A549 (cell line): ENCODE data around the gene KISS1. TPM values are rescaled to one million over a fixed set of nuclear protein-coding genes. Genes with fewer than 3 reads are reported as not detected.

ENCODE experiments used
- ATAC-seq, 2 experiments: fragments of 200-7000 bp in 1 of 2; fragments of >200 bp in 1 of 2; cut with Nextera tagmentation in 1 of 2; cut with Tn5 transposase in 1 of 2; 3 replicates each; pipeline versions ENCODE4 v1.8.0 to v1.9.1; 2018 to 2020; ENCODE audit warnings: mild to moderate bottlenecking in 1 of 2, moderate library complexity in 1 of 2
- CTCF ChIA-PET: fragments of 300-600 bp; sonication (Branson Sonifier 250); formaldehyde crosslinking; extraction: SDS; loops from one replicate; lab custom pipeline; 2021; ENCODE audit warnings: antibody characterized with exemption, inconsistent platforms; lab: Yijun Ruan, JAX
- POLR2A ChIA-PET: fragments of 350-600 bp; formaldehyde crosslinking; extraction: SDS; loops from one replicate; lab custom pipeline; 2021; ENCODE audit warnings: antibody characterized with exemption, inconsistent platforms; lab: Yijun Ruan, JAX
- DNase-seq, 2 experiments: peaks; one replicate each; pipeline versions ENCODE4 v3.0.0 to v3.0.0-alpha.2; 2011 to 2016; ENCODE audit warnings: low read depth in 1 of 2, low spot score in 1 of 2
- FAIRE-seq: peaks from 2 replicates; lab custom pipeline; 2011; peaks lifted over from hg19 to GRCh38; lab: Jason Lieb, UNC
- H3K27ac ChIP-seq, 2 experiments: fragments of >200 bp; sonication (Bioruptor Twin); formaldehyde crosslinking; 3 replicates each; pipeline ENCODE4 v1.5.1; 2016 to 2017
- H3K4me1 ChIP-seq: fragments of >200 bp; sonication (Bioruptor Twin); formaldehyde crosslinking; 3 replicates; pipeline ENCODE4 v1.6.1; 2016
- H3K4me2 ChIP-seq: fragments of >200 bp; sonication (Bioruptor Twin); formaldehyde crosslinking; 3 replicates; pipeline ENCODE4 v1.6.1; 2016
- H3K4me3 ChIP-seq: fragments of >200 bp; sonication (Bioruptor Twin); formaldehyde crosslinking; 3 replicates; pipeline ENCODE4 v1.5.1; 2016
- H3K9me3 ChIP-seq: fragments of >200 bp; sonication (Bioruptor Twin); formaldehyde crosslinking; 3 replicates; pipeline ENCODE4 v1.6.1; 2016
- CBX8 ChIP-seq: fragments of 200-600 bp; sonication (generic); IDR thresholded peaks from 2 replicates; pipeline ENCODE4 v1.6.1; 2016
- CHD2 ChIP-seq: fragments of 150-350 bp; IDR thresholded peaks from 2 replicates; pipeline ENCODE4 v1.6.1; 2014; ENCODE audit warnings: low read length; ENCODE audit not compliant: partially characterized antibody
- CHD4 ChIP-seq: fragments of 200-600 bp; sonication (generic); IDR thresholded peaks from 2 replicates; pipeline ENCODE4 v1.6.1; 2016; ENCODE audit warnings: antibody characterized with exemption, mild to moderate bottlenecking, borderline replicate concordance
- FOSB ChIP-seq: fragments of 250-450 bp; sonication (Bioruptor Pico); IDR thresholded peaks from 2 replicates; pipeline ENCODE4 v1.5.0; 2020; ENCODE audit warnings: mild to moderate bottlenecking, moderate library complexity
- HDAC2 ChIP-seq: fragments of 200-600 bp; sonication (generic); IDR thresholded peaks from 2 replicates; pipeline ENCODE4 v1.6.1; 2016
- HOXA7 ChIP-seq: fragments of 250-450 bp; sonication (Bioruptor Pico); IDR thresholded peaks from 2 replicates; pipeline ENCODE4 v1.5.0; 2020; ENCODE audit warnings: mild to moderate bottlenecking, moderate library complexity
- JUN ChIP-seq, 2 experiments: fragments of >200 bp; sonication (Bioruptor Twin); formaldehyde crosslinking; IDR thresholded peaks; 2 replicates in 1 of 2; 3 replicates in 1 of 2; pipeline ENCODE4 v1.6.1; 2016 to 2017
- KDM5A ChIP-seq: fragments of 200-600 bp; sonication (generic); IDR thresholded peaks from 2 replicates; pipeline ENCODE4 v1.6.1; 2016; ENCODE audit warnings: antibody characterized with exemption, mild to moderate bottlenecking
- MAX ChIP-seq: IDR thresholded peaks from 2 replicates; pipeline ENCODE4 v1.6.1; 2012
- MAZ ChIP-seq: fragments of 150-350 bp; IDR thresholded peaks from 2 replicates; pipeline ENCODE4 v1.6.1; 2014; ENCODE audit warnings: antibody characterized with exemption, low read depth, low read length, borderline replicate concordance
- NFE2L2 ChIP-seq: fragments of 150-350 bp; conservative IDR thresholded peaks from 2 replicates; pipeline ENCODE4 v1.6.1; 2014; ENCODE audit warnings: low read length
- PBX3 ChIP-seq: IDR thresholded peaks from 2 replicates; pipeline ENCODE4 v1.6.1; 2012
- PHF8 ChIP-seq: fragments of 200-600 bp; sonication (generic); IDR thresholded peaks from 2 replicates; pipeline ENCODE4 v1.6.1; 2016; ENCODE audit warnings: low read depth, mild to moderate bottlenecking, antibody characterized with exemption, moderate library complexity, borderline replicate concordance
- POLR2AphosphoS2 ChIP-seq: conservative IDR thresholded peaks from 2 replicates; pipeline ENCODE4 v1.6.1; 2012; ENCODE audit warnings: low read length, improper control_type of control experiment, inconsistent platforms
- RAD21 ChIP-seq, 2 experiments: fragments of >200 bp in 1 of 2; sonication (Bioruptor Twin) in 1 of 2; formaldehyde crosslinking in 1 of 2; IDR thresholded peaks in 1 of 2; conservative IDR thresholded peaks in 1 of 2; 2 replicates in 1 of 2; 3 replicates in 1 of 2; pipeline ENCODE4 v1.6.1; 2012 to 2018; ENCODE audit warnings: inconsistent platforms in 1 of 2
- RFX5 ChIP-seq: fragments of 450-650 bp; IDR thresholded peaks from 2 replicates; pipeline ENCODE4 v1.7.1; 2014; ENCODE audit warnings: antibody characterized with exemption, mild to moderate bottlenecking, moderate library complexity
- RNF2 ChIP-seq: fragments of 200-600 bp; sonication (generic); IDR thresholded peaks from 2 replicates; pipeline ENCODE4 v1.6.1; 2016; ENCODE audit warnings: low read depth, mild to moderate bottlenecking, antibody characterized with exemption, moderate library complexity, borderline replicate concordance
- SMC3 ChIP-seq: fragments of >200 bp; sonication (Bioruptor Twin); formaldehyde crosslinking; IDR thresholded peaks from 3 replicates; pipeline ENCODE4 v1.6.1; 2018; ENCODE audit warnings: inconsistent platforms
- TFCP2L1 ChIP-seq: fragments of 250-450 bp; sonication (Bioruptor Pico); IDR thresholded peaks from 2 replicates; pipeline ENCODE4 v1.5.0; 2021; ENCODE audit warnings: mild to moderate bottlenecking
- ZC3H11A ChIP-seq: fragments of 450-650 bp; IDR thresholded peaks from 2 replicates; pipeline ENCODE4 v1.6.1; 2014; ENCODE audit warnings: antibody characterized with exemption, mild to moderate bottlenecking
- WGBS: methylation state at CpG from one replicate; pipeline ENCODE4 v1.1.6; 2017; ENCODE audit errors: missing lambda C conversion rate; 5-methylcytosine and 5-hydroxymethylcytosine counted together
- polyA plus RNA-seq, 4 experiments: library from polyadenylated mRNA; depleted of rRNA in 3 of 4; stranded (reverse); fragments of >200 nt; fragmentation: RNase III in 1 of 4; extraction: RNeasy Plus Mini Kit Qiagen cat#74134 plus additional on column Dnase treatment in 1 of 4; gene quantifications; 2 replicates in 3 of 4; 3 replicates in 1 of 4; pipeline ENCODE4 v1.2.3, GENCODE V29; 2011 to 2017

Gene KISS1
- polyA plus RNA-seq, 2 of the 4 experiments (the other 2 are of a cell fraction) = 0.23 TPM; not detected in 1

- DNase-seq (no peak), FAIRE-seq (no peak), ATAC-seq (no peak)
- no peak overlapping the region; the same call in 2 of the 3 replicates for H3K4me3 ChIP-seq
- ChIA-PET POLR2A (no interaction called here), CTCF (interaction anchor here (0.7 to 6.2 kb wide), 8 partner anchors 7 to 353 kb away, joined by 3 to 62 read pairs (median 8); no protein-coding TSS in a partner anchor)
- no peak for TF ChIP-seq PHF8
- TF ChIP-seq RAD21 (conservative IDR thresholded peaks at IDR 0.05 in 1 of 2, IDR thresholded peaks at IDR 0.05 in 1 of 2) = no peak
- TF ChIP-seq CBX8 = no peak
- TF ChIP-seq CHD4 = no peak
- no peak for TF ChIP-seq RFX5
- no peak for TF ChIP-seq NFE2L2
- TF ChIP-seq TFCP2L1 (CRISPR knock-in tag) = no peak
- no peak for TF ChIP-seq PBX3
- no peak for TF ChIP-seq HDAC2
- no peak for TF ChIP-seq JUN (IDR thresholded peaks at IDR 0.05)
- no peak for TF ChIP-seq KDM5A
- TF ChIP-seq MAZ = no peak
- no peak for TF ChIP-seq CHD2
- no peak for TF ChIP-seq FOSB (CRISPR knock-in tag)
- H3K27ac ChIP-seq = peak overlapping the region in 1 of 2 experiments; percentile 78; a peak in 1 of 6 replicates
- no peaks in the 10 kb centered on the region for H3K9me3 ChIP-seq
- H3K4me1 ChIP-seq = peaks cover 16% of the 10 kb centered on the region
- WGBS = 87% methylated on average over 12 of the region's 16 CpGs
- H3K4me2 ChIP-seq = no peak overlapping the region; the same call in 2 of the 3 replicates
Observed at GRCh38 chr1:204149635-204150565, 46.4 kb downstream of the KISS1 start.

- TF ChIP-seq PHF8 = no peak
- TF ChIP-seq RFX5 = no peak
- TF ChIP-seq CHD2 = no peak
- TF ChIP-seq MAX = no peak
- no peak for TF ChIP-seq SMC3
- TF ChIP-seq POLR2AphosphoS2 = no peak
- TF ChIP-seq RNF2 = no peak
- TF ChIP-seq HOXA7 = no peak
- TF ChIP-seq ZC3H11A = no peak
- no peak for TF ChIP-seq JUN (IDR thresholded peaks at IDR 0.05)
- TF ChIP-seq, all 56 proteins: peak for 0
- Histone ChIP-seq H3K27ac (peak overlapping the region in 1 of 2 experiments; percentile 17; a peak in 1 of 6 replicates), H3K4me1 (peaks cover 16% of the 10 kb centered on the region), H3K4me3 (no peak overlapping the region), H3K9me3 (no peaks in the 10 kb centered on the region), H3K4me2 (no peak overlapping the region)
- 83% methylated on average over 2 of the region's 2 CpGs for WGBS
- POLR2A ChIA-PET = no interaction called here
- ATAC-seq (no peak), DNase-seq (no peak), FAIRE-seq (no peak)
- CTCF ChIA-PET = interaction anchor here (3.3 to 6.2 kb wide), 2 partner anchors 14 to 20 kb away, joined by 24 to 62 read pairs; no protein-coding TSS in a partner anchor
Observed at GRCh38 chr1:204149107-204149506, 47.2 kb downstream of the KISS1 start.
